ENCODE results near the gene P2RY1. TPM values are rescaled to one million over a fixed set of nuclear protein-coding genes. Genes with fewer than 3 reads are reported as not detected.

The P2RY1 gene
- total RNA-seq, 4 donors from 2014 or later, result 24.7 to 35.7 (median 30.3) TPM

DNA sequence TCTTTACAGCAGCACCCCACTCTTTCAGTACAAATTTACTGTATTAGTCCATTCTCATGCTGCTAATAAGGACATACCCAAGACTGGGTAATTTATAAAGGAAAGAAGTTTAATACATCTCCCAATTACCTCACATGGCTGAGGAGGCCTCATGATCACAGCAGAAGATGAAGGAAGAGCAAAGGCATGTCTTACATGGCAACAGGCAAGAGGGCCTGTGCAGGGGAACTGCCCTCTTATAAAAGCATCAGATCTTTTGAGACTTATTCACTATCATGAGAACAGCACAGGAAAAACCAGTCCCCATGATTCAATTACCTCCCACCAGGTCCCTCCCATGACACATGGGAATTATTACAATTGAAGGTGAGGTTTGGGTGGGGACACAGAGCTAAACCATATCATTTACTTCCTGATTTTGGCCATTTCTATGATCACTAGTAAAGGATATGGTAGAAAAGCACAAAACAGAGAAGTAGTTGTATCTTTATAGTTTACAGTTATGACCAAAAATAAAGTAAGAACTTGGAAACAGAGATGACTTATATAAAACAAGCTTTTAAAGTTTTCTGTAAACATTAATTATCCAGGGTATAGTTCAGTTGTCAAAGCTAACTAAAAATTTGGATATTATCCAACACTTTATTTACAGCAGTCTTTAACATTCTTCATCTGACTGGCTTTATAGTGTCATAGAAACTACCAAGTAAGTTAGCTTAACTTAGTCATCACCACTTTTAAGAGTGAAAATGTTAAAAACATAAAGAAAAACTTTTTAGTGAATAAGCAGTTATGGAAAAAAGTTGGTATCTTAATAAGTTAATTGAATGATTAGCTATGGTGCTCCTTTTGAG lies 40.2 kb downstream of the P2RY1 start:
- intact Hi-C loops (cut with DNase I), result no loop called here
- Histone ChIP-seq H3K27ac (peak overlapping the region in 3 of 4 donors; percentile 62 to 73 (median 64)), H3K9me3 (peaks cover 0 to 18% (median 11%) of the 10 kb centered on the region in 3 donors), H3K4me3 (no peak overlapping the region), H3K4me1 (peaks cover 0 to 12% (median 0%) of the 10 kb centered on the region in 3 donors), H3K27me3 (no peaks in the 10 kb centered on the region), H3K36me3 (peaks cover 0 to 7% (median 0%) of the 10 kb centered on the region in 3 donors)
- no peak for DNase-seq
- TF ChIP-seq POLR2A (IDR thresholded peaks at IDR 0.05), result no peak
- TF ChIP-seq CTCF (IDR thresholded peaks at IDR 0.05), result no peak

DNA sequence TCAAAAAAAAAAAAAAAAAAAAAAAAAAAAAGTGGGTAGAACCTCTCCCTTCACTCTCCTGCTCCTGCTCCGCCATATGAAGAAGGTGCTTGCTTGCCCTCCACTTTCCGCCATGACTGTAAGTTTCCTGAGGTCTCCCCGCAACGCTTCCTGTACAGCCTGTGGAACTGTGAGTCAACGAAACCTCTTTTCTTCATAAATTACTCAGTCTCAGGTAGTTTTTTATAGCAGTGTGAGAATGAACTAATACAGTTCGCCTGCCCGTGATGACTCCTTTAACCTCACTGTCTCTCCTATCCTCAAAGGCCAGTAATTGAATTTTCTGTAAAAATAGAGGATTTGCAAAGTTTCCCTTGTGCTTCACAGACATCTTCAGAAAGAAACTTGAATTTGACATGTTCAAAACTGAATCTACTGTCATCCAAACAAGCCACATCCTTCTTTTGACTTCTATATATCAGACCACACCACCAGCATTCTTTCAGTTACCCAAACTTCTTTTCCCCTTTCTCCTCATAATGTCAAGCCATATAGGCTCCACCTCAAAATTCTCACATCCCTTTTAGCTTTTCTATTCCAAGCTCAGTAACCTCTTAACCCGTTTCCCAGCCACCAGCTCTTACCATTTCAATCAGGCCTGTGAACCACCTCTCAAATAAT lies 44.3 kb downstream of the P2RY1 start:
- 88 to 90% methylated on average over 8 of the region's 8 CpGs for WGBS, 2 donors
- Histone ChIP-seq H3K27ac (no peak overlapping the region), H3K4me1 (peaks cover 0 to 7% (median 0%) of the 10 kb centered on the region in 3 donors), H3K36me3 (peaks cover 0 to under 1% (median 0%) of the 10 kb centered on the region in 3 donors), H3K27me3 (no peaks in the 10 kb centered on the region), H3K9me3 (peaks cover 0 to 6% (median 2%) of the 10 kb centered on the region in 3 donors), H3K4me3 (no peak overlapping the region)
- intact Hi-C loops (cut with DNase I), result no loop called here
- no peak for TF ChIP-seq CTCF (IDR thresholded peaks at IDR 0.05)
- TF ChIP-seq POLR2A (IDR thresholded peaks at IDR 0.05), result no peak
- DNase-seq, result no peak

- H3K9me3 ChIP-seq, result peaks cover 0 to under 1% (median 0%) of the 10 kb centered on the region in 3 donors
- TF ChIP-seq POLR2A (IDR thresholded peaks at IDR 0.05) (no peak), CTCF (IDR thresholded peaks at IDR 0.05) (no peak)
- H3K27me3 ChIP-seq, result no peaks in the 10 kb centered on the region
- peaks cover 0 to 7% (median 0%) of the 10 kb centered on the region in 3 donors for H3K4me1 ChIP-seq
- DNase-seq, result no peak
- no peak overlapping the region for H3K27ac ChIP-seq
- WGBS, 2 donors, result 96% methylated on average over 2 of the region's 2 CpGs
- intact Hi-C loops (cut with DNase I), result no loop called here
- H3K36me3 ChIP-seq, result no peaks in the 10 kb centered on the region
- H3K4me3 ChIP-seq, result no peak overlapping the region
Observed at GRCh38 chr3:152879790-152880174, 44.9 kb downstream of the P2RY1 start.

- TF ChIP-seq POLR2A (IDR thresholded peaks at IDR 0.05) (no peak), CTCF (IDR thresholded peaks at IDR 0.05) (no peak)
- intact Hi-C loops (cut with DNase I), result no loop called here
- Histone ChIP-seq H3K9me3 (no peaks in the 10 kb centered on the region), H3K36me3 (no peaks in the 10 kb centered on the region), H3K4me3 (no peak overlapping the region), H3K27ac (no peak overlapping the region), H3K4me1 (no peaks in the 10 kb centered on the region), H3K27me3 (no peaks in the 10 kb centered on the region)
- no peak for DNase-seq
- 58 to 78% methylated on average over 1 of the region's 1 CpG for WGBS, 2 donors
Observed at GRCh38 chr3:152885076-152885475, 50.1 kb downstream of the P2RY1 start.

Small RNA genes within 50 kb of the gene (small RNA-seq; reads per million reads assigned to genes)
- 0 reads per million in 4 donors for gene ATP5MGP5

Data from esophagus squamous epithelium (tissue), 5 donors.